K562 (cell line): ENCODE data around the gene PAX5. TPM values are rescaled to one million over a fixed set of nuclear protein-coding genes. Genes with fewer than 3 reads are reported as not detected.

Experiments
- ADNP ChIP-seq: fragments of 200-800 bp; sonication (Bioruptor generic); IDR thresholded peaks from 2 replicates; pipeline ENCODE4 v1.6.1; 2016; ENCODE audit warnings: missing genetic modification characterization, missing compliant biosample characterization
- BRF2 ChIP-seq: IDR thresholded peaks from 3 replicates; pipeline ENCODE4 v1.6.1; 2011; ENCODE audit warnings: borderline replicate concordance, mild to moderate bottlenecking; ENCODE audit not compliant: insufficient read length, insufficient read depth
- CREB3 ChIP-seq: fragments of 450-650 bp; conservative IDR thresholded peaks from 2 replicates; pipeline ENCODE4 v1.6.1; 2016; ENCODE audit warnings: missing genetic modification characterization, low read depth, mild to moderate bottlenecking, missing compliant biosample characterization, moderate library complexity
- FOXJ2 ChIP-seq: fragments of 200-800 bp; sonication (Bioruptor generic); IDR thresholded peaks from 2 replicates; pipeline ENCODE4 v1.6.1; 2016; ENCODE audit warnings: missing genetic modification characterization, missing compliant biosample characterization
- GATA2 ChIP-seq: sonication (generic); formaldehyde crosslinking; IDR thresholded peaks from 2 replicates; pipeline ENCODE4 v1.4.0; 2020; ENCODE audit warnings: mild to moderate bottlenecking, missing genetic modification reagents
- MEF2A ChIP-seq: IDR thresholded peaks from 2 replicates; pipeline ENCODE4 v1.6.1; 2011; ENCODE audit warnings: low read depth, mild to moderate bottlenecking, low read length, moderate library complexity; ENCODE audit not compliant: control insufficient read depth
- MXI1 ChIP-seq: IDR thresholded peaks from 2 replicates; pipeline ENCODE4 v1.6.1; 2011; ENCODE audit warnings: low read depth, mild to moderate bottlenecking, improper control_type of control experiment, low read length
- SIN3B ChIP-seq: fragments of 450-650 bp; IDR thresholded peaks from 2 replicates; pipeline ENCODE4 v1.6.1; 2017; ENCODE audit warnings: low read depth, mild to moderate bottlenecking, moderate library complexity
- SMARCB1 ChIP-seq: IDR thresholded peaks from 2 replicates; pipeline ENCODE4 v1.6.1; 2011; ENCODE audit warnings: improper control_type of control experiment, low read depth; ENCODE audit not compliant: insufficient read length
- SRSF3 ChIP-seq: fragments of 200-400 bp; formaldehyde crosslinking; IDR thresholded peaks from 2 replicates; pipeline ENCODE4 v1.6.1; 2016; ENCODE audit warnings: mild to moderate bottlenecking, low read length, moderate library complexity; ENCODE audit not compliant: insufficient read depth
- TAF1 ChIP-seq: IDR thresholded peaks from 2 replicates; pipeline ENCODE4 v1.6.1; 2011; ENCODE audit warnings: mild to moderate bottlenecking, low read length, moderate library complexity; ENCODE audit not compliant: insufficient read depth, control insufficient read depth, severe bottlenecking; ENCODE audit errors: extremely low read depth
- ZBTB11 ChIP-seq, 3 experiments: fragments of 200-800 bp in 1 of 3; fragments of 250-450 bp in 1 of 3; fragments of 450-650 bp in 1 of 3; sonication (Bioruptor Pico) in 1 of 3; sonication (Bioruptor generic) in 1 of 3; formaldehyde crosslinking in 1 of 3; IDR thresholded peaks; 2 replicates each; pipeline versions ENCODE4 v1.6.1 to v1.8.0; 2016 to 2022; ENCODE audit warnings: mild to moderate bottlenecking in 2 of 3, missing genetic modification characterization in 2 of 3, missing compliant biosample characterization in 1 of 3, moderate library complexity in 1 of 3
- ZBTB7A ChIP-seq: IDR thresholded peaks from 2 replicates; pipeline ENCODE4 v1.6.1; 2011; ENCODE audit warnings: low read depth, mild to moderate bottlenecking, low read length, moderate library complexity, borderline replicate concordance; ENCODE audit not compliant: control insufficient read depth
- ZNF699 ChIP-seq: fragments of 250-450 bp; sonication (Bioruptor Pico); IDR thresholded peaks from 2 replicates; pipeline ENCODE4 v1.8.0; 2021; ENCODE audit warnings: mild to moderate bottlenecking, moderate library complexity; ENCODE audit not compliant: insufficient replicate concordance
- polyA plus RNA-seq, 8 experiments: library from polyadenylated mRNA; depleted of rRNA in 4 of 8; stranded (reverse) in 5 of 8; unstranded in 3 of 8; fragments of >200 nt; fragmentation: Nextera tagmentation in 2 of 8; fragmentation: Illumina TruSeq in 1 of 8; extraction: Ambion mirVana in 2 of 8; extraction: Trizol in 1 of 8; gene quantifications; 2 replicates each; pipeline versions ENCODE4 v1.2.1 to v1.2.3, GENCODE V29; 2011 to 2014; ENCODE audit warnings: inconsistent platforms in 1 of 8, missing spikeins in 1 of 8
- total RNA-seq, 7 experiments: library from RNA; depleted of rRNA in 6 of 7; stranded (reverse); fragments of >200 nt in 6 of 7; fragmentation: Illumina TruSeq in 2 of 7; extraction: Trizol in 2 of 7; gene quantifications; 2 replicates each; pipeline versions ENCODE4 v1.2.1 to v1.2.3, GENCODE V29; 2011 to 2021; ENCODE audit warnings: low replicate concordance in 1 of 7
- TF ChIP-seq, protein P1 (sequence below), 2 experiments: fragments of 450-650 bp in 1 of 2; IDR thresholded peaks; 2 replicates each; pipeline ENCODE4 v1.6.1; 2011 to 2017; ENCODE audit warnings: low read depth in 2 of 2, antibody characterized with exemption in 1 of 2, borderline replicate concordance in 1 of 2, low read length in 1 of 2, mild to moderate bottlenecking in 1 of 2, mixed read lengths in 1 of 2; ENCODE audit not compliant: control insufficient read depth in 1 of 2
- TF ChIP-seq, protein P2 (sequence below): fragments of 250-450 bp; sonication (Bioruptor Pico); IDR thresholded peaks from 2 replicates; pipeline ENCODE4 v1.8.0; 2021; ENCODE audit warnings: moderate library complexity, mild to moderate bottlenecking, inconsistent platforms

Gene PAX5
- total and polyA plus RNA-seq, 9 of the 15 experiments (the other 6 are each of a cell fraction or from before 2014, with no cell fraction given), result 0.03 to 0.09 TPM; not detected in 7

- TF ChIP-seq SRSF3, result no peak
- TF ChIP-seq, protein P1, sequence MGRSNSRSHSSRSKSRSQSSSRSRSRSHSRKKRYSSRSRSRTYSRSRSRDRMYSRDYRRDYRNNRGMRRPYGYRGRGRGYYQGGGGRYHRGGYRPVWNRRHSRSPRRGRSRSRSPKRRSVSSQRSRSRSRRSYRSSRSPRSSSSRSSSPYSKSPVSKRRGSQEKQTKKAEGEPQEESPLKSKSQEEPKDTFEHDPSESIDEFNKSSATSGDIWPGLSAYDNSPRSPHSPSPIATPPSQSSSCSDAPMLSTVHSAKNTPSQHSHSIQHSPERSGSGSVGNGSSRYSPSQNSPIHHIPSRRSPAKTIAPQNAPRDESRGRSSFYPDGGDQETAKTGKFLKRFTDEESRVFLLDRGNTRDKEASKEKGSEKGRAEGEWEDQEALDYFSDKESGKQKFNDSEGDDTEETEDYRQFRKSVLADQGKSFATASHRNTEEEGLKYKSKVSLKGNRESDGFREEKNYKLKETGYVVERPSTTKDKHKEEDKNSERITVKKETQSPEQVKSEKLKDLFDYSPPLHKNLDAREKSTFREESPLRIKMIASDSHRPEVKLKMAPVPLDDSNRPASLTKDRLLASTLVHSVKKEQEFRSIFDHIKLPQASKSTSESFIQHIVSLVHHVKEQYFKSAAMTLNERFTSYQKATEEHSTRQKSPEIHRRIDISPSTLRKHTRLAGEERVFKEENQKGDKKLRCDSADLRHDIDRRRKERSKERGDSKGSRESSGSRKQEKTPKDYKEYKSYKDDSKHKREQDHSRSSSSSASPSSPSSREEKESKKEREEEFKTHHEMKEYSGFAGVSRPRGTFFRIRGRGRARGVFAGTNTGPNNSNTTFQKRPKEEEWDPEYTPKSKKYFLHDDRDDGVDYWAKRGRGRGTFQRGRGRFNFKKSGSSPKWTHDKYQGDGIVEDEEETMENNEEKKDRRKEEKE (IDR thresholded peaks at IDR 0.05; ENCODE audit: borderline replicate concordance in 1 of 2, control insufficient read depth in 1 of 2, low read depth in 2 of 2, low read length in 1 of 2), result no peak
- peak; percentile 38 for TF ChIP-seq TAF1
- TF ChIP-seq MEF2A, result no peak
- no peak for TF ChIP-seq ZNF699
- peak; percentile 34; the same call in 1 of the 2 replicates for TF ChIP-seq MXI1
- TF ChIP-seq, protein P2, sequence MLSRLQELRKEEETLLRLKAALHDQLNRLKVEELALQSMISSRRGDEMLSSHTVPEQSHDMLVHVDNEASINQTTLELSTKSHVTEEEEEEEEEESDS (CRISPR knock-in tag), result no peak
- TF ChIP-seq FOXJ2 (tag), result no peak
- TF ChIP-seq CREB3 (tag), result peak; percentile 92
- no peak for TF ChIP-seq BRF2
- TF ChIP-seq ZBTB11 (CRISPR knock-in tag; IDR thresholded peaks at IDR 0.05), result no peak; a peak in 1 of 6 replicates
- 0 out of 2 replicates have a peak, but pooled peaks have one; percentile 16 for TF ChIP-seq SIN3B
- TF ChIP-seq SMARCB1, result no peak
- TF ChIP-seq GATA2 (CRISPR knock-in tag), result peak; percentile 88
- no peak; the same call in 1 of the 2 replicates for TF ChIP-seq ZBTB7A
- TF ChIP-seq ADNP (tag), result no peak
Measured at GRCh38 chr9:37079370-37080164, 45.5 kb upstream of the PAX5 start (continued).
